Esophagus (tissue), 2 donors: ENCODE data around the gene ABHD16A. TPM values are rescaled to one million over a fixed set of nuclear protein-coding genes. Genes with fewer than 3 reads are reported as not detected.

Experiments
- H3K27ac ChIP-seq, 2 donors: one replicate each; pipeline ENCODE4 v1.5.1; 2013; ENCODE audit warnings: low read depth in 2 of 2, mild to moderate bottlenecking in 2 of 2, inconsistent platforms in 1 of 2, low read length in 1 of 2, moderate library complexity in 1 of 2
- H3K27me3 ChIP-seq, 2 donors: one replicate each; pipeline ENCODE4 v1.6.1; 2013; ENCODE audit warnings: low read length in 2 of 2, control low read depth in 1 of 2, mild to moderate bottlenecking in 1 of 2; ENCODE audit not compliant: insufficient read depth in 2 of 2, control insufficient read depth in 1 of 2
- H3K36me3 ChIP-seq, 2 donors: one replicate each; pipeline ENCODE4 v1.6.1; 2013; ENCODE audit warnings: low read length in 1 of 2; ENCODE audit not compliant: control insufficient read depth in 2 of 2, insufficient read depth in 2 of 2
- H3K4me1 ChIP-seq, 2 donors: one replicate each; pipeline ENCODE4 v1.6.1; 2013; ENCODE audit warnings: low read length in 1 of 2; ENCODE audit not compliant: control insufficient read depth in 2 of 2, insufficient read depth in 2 of 2
- H3K4me3 ChIP-seq, 2 donors: one replicate each; pipeline ENCODE4 v1.5.1; 2013; ENCODE audit warnings: low read length in 2 of 2, mild to moderate bottlenecking in 2 of 2, low read depth in 1 of 2, moderate library complexity in 1 of 2
- H3K9me3 ChIP-seq, 2 donors: one replicate each; pipeline ENCODE4 v1.6.1; 2013; ENCODE audit warnings: mild to moderate bottlenecking in 2 of 2, low read depth in 1 of 2, low read length in 1 of 2, moderate library complexity in 1 of 2; ENCODE audit not compliant: control insufficient read depth in 2 of 2, insufficient read depth in 1 of 2
- WGBS, 2 donors: extraction: QIAGEN DNeasy Blood & Tissue Kit; methylation state at CpG; one replicate each; pipeline ENCODE4 v1.1.7; 2013; 5-methylcytosine and 5-hydroxymethylcytosine counted together
- polyA plus RNA-seq, 2 donors: library from polyadenylated mRNA; stranded (reverse); fragments of 200-250 nt; gene quantifications; one replicate each; pipeline ENCODE4 v1.2.3, GENCODE V29; 2013
- donor health status: healthy with polysubstance abuse.
- donor health status: Bipolar disorder and iron deficiency.

Gene ABHD16A
- polyA plus RNA-seq, 2 donors, result 30.0 to 40.1 TPM

DNA sequence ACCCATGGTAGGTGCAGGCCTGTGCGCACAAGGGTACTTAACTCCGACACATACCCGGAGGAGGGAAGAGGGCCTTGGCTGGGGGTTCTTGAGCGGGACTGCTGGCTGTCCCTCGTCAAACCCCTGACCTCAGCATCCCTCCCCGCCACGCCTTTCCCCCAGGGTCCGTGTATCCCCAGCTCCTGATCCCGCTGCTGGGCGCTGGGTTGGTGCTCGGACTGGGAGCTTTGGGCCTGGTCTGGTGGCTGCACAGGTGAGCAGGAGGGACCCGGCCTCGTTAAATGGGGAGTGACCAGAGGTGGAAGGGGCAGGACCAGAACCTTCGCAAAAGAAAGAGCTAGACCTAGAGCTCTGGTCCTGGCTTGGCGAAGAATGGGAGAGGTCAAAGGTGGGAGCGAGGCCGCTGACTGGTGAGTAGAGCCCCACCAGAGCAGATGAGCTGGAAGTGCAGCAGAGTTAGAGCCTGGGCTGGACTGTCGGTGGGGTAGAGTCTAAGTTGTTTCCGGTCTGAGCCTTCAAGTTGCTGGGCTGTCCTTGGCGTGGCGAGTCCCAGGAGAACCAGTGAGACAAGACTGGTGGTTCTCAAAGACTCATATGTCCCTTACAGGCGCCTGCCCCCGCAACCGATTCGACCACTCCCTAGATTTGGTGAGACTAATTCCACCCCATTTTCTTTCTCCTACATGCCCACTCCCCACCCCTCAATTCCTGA, 21.0 kb upstream of the ABHD16A start:
- H3K4me1 ChIP-seq, result peaks cover 0 to 17% of the 10 kb centered on the region in 2 donors
- WGBS, 2 donors, result 85 to 88% methylated on average over 25 of the region's 25 CpGs
- H3K27ac ChIP-seq, result peak overlapping the region in 1 of 2 donors; percentile 54

DNA sequence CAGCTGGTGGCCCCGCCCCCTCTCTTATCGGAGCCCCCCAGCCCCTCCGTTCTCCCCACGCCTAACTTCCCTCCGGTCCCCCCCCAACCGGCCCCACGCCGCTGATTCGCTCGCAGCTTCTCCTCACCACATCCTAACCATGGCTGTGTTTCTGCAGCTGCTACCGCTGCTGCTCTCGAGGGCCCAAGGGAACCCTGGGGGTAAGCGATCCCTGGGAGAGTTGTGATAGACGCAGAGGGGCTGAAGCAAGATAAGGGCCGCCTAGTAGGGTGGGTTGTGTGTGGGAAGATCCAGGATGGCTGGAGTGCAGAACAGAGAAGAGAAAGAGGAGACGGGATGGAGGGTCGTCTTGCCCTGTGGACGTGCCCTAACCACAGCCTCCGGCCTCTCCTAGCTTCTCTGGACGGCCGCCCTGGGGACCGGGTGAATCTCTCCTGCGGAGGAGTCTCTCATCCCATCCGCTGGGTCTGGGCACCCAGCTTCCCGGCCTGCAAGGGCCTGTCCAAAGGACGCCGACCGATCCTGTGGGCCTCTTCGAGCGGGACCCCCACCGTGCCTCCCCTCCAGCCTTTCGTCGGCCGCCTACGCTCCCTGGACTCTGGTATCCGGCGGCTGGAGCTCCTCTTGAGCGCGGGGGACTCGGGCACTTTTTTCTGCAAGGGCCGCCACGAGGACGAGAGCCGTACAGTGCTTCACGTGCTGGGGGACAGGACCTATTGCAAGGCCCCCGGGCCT, 20.3 kb upstream of the ABHD16A start, which contains the start of gene MPIG6B:
MPIG6B (plus strand) TSS at position 129 of the 735 bp plus-strand sequence; CDS start at position 140, 11 bp downstream.
- H3K27me3 ChIP-seq, result no peaks in the 10 kb centered on the region
- H3K9me3 ChIP-seq, result no peaks in the 10 kb centered on the region
- no peak within 1 kb of the TSS for H3K4me3 ChIP-seq
- peaks cover 0 to 19% of the 10 kb centered on the region in 2 donors for H3K4me1 ChIP-seq
- 77 to 85% methylated on average over 41 to 46 of the region's 46 CpGs for WGBS, 2 donors
- peaks cover 0 to 7% of the 10 kb centered on the region in 2 donors for H3K36me3 ChIP-seq
- H3K27ac ChIP-seq, result peak within 1 kb of the TSS; percentile 21 to 62

More for the DNA sequence above, 21.0 kb upstream of the ABHD16A start:
- Histone ChIP-seq H3K9me3 (no peaks in the 10 kb centered on the region), H3K36me3 (peaks cover 0 to 7% of the 10 kb centered on the region in 2 donors), H3K27me3 (no peaks in the 10 kb centered on the region), H3K4me3 (no peak overlapping the region)

DNA sequence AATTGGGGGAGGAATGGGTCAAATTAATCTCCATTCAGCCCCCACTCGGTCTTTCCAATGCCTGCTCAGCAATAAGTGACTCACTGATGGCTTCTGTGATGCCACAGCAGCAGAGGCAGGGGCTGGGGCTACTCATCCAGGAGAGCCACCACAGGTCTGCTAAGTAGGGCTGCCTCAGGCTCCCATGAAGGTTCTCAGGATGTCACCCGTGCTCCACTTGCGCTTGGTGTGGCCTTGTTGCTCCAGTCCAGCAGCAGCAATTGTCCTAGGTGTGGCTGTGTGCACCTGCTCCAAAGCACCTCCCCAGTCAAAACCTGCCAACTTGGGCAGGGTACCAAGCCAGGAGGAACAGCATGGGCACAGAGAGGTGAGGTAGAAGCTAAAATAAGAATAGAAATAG, 19.0 kb upstream of the ABHD16A start:
- no peak overlapping the region for H3K4me3 ChIP-seq
- peak overlapping the region; percentile 21 to 62 for H3K27ac ChIP-seq
- H3K27me3 ChIP-seq, result no peaks in the 10 kb centered on the region
- H3K36me3 ChIP-seq, result peaks cover 0 to 2% of the 10 kb centered on the region in 2 donors
- H3K9me3 ChIP-seq, result no peaks in the 10 kb centered on the region
- 74 to 77% methylated on average over 3 of the region's 3 CpGs for WGBS, 2 donors
- H3K4me1 ChIP-seq, result peaks cover 0 to 25% of the 10 kb centered on the region in 2 donors

DNA sequence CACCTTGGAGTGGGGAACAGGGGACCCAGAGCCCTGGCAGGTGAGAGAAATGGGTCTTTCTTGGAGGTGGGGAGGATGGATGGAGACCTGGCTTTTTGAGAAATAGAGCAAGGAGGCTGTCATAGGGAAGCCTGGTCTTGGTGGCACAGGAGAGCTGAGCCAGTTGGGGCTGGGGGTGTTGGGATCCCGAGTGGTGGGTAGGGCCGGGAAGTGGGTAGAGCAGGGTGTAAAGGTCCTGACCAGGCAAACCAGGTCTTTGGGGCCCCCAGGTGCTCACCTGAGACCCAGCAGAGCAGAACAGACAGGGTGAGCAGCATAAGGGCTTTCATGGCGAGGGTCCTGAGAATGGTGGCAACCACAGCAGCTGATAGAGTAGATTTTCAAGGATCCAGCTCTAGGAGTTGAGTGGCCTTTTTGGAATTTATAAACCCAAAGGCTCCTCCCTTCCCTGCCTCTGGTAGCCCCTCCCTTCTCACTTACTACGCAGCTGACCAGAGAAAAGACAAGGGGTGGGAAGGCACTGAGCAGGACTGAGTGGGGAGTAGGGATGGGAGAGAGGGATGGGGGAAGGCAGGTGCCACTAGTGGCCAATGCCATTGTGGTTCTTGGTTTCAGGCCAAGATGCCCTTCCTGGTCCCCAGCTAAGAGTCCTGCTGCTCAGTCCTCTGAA, 18.4 kb upstream of the ABHD16A start, which contains the start of gene LY6G6C:
LY6G6C (minus strand) TSS at position 396 of the 670 bp plus-strand sequence; CDS start at position 329, 67 bp downstream.
- Histone ChIP-seq H3K4me1 (peaks cover 0 to 25% of the 10 kb centered on the region in 2 donors), H3K4me3 (no peak within 1 kb of the TSS), H3K9me3 (no peaks in the 10 kb centered on the region), H3K27me3 (no peaks in the 10 kb centered on the region), H3K27ac (peak within 1 kb of the TSS; percentile 21 to 97), H3K36me3 (no peaks in the 10 kb centered on the region)
- 83 to 89% methylated on average over 4 of the region's 4 CpGs for WGBS, 2 donors

DNA sequence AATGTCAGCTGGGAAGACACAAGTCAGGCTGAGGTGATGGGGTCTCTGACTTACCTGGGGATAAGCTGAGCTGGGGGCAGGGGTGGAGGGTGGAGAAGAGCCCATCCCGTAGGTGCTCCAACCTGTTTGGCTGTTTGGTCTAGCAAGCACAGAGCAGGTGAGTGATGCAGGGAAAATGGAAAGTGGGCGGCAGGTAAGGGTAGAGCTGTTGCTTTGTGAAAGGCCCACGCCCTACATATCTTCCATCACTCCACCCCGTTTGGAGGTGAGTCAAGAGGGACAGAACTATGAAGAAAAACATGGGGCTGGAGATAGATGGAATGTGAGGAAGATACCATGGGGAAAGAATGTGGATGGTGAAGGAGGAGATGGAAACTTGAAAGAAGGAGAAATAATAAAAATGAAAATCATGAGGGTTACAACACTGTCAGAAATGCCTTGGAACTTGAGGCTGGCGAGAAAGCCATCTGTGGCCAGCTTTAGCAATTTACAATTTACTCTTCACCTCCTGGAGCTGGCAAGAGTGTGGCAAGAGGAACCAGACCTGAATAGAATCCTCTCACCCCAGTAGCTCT, 17.2 kb upstream of the ABHD16A start:
- whole genome bisulfite sequencing, 2 donors, result 64 to 70% methylated on average over 5 of the region's 5 CpGs
- H3K4me1 ChIP-seq, result peaks cover 0 to 28% of the 10 kb centered on the region in 2 donors
- peak overlapping the region; percentile 66 to 97 for H3K27ac ChIP-seq
- H3K9me3 ChIP-seq, result no peaks in the 10 kb centered on the region
- no peaks in the 10 kb centered on the region for H3K27me3 ChIP-seq
- peak overlapping the region in 1 of 2 donors; percentile 16 for H3K4me3 ChIP-seq
- H3K36me3 ChIP-seq, result no peaks in the 10 kb centered on the region

DNA sequence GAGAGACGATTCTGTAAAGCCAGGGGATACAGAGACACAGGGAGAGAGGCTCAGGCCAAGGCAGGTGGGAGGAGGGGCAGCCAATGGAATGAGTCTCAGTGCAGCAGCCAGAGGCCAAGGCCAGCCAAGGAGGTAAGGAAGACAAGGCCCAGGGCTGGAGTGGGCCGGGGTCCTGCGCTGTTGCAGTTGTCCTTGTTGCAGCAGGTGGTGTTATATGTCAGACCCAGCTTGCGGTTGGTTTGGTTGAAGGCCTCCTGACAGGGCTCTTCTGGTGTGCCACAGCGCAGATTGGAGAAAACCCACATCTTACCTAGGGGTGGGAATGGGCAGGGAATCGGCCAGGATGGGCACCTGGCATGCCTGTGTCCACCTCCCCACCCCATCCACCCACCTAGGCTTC, 15.9 kb upstream of the ABHD16A start:
- WGBS, 2 donors, result 74 to 82% methylated on average over 6 of the region's 6 CpGs
- Histone ChIP-seq H3K36me3 (no peaks in the 10 kb centered on the region), H3K9me3 (no peaks in the 10 kb centered on the region), H3K4me3 (no peak overlapping the region), H3K27ac (peak overlapping the region; percentile 90 to 95), H3K4me1 (peaks cover 0 to 32% of the 10 kb centered on the region in 2 donors), H3K27me3 (no peaks in the 10 kb centered on the region)

DNA sequence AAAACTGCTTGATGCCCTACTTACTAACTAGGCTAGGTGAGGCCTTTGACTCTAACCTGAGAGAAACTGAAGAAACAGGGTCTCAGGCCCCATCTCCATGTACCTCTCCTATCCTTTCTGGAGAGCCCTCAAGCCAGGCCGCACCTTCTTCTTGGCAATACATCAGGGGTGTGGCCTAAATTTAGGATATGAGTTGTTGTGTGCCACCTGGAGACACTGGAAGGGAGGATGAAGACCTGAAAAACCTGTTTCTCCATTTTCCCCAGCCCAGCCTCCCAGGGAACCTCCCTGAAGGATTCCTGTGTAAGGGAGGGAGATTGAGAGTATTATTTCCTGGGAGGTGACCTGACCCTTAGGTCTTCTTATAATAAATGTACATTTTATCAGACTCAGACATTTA, 15.1 kb upstream of the ABHD16A start:
- H3K27me3 ChIP-seq, result no peaks in the 10 kb centered on the region
- H3K27ac ChIP-seq, result peak overlapping the region; percentile 90 to 95
- H3K9me3 ChIP-seq, result no peaks in the 10 kb centered on the region
- H3K4me3 ChIP-seq, result no peak overlapping the region
- H3K36me3 ChIP-seq, result no peaks in the 10 kb centered on the region
- WGBS, 2 donors, result 47 to 54% methylated on average over 1 of the region's 1 CpG
- H3K4me1 ChIP-seq, result peaks cover 0 to 37% of the 10 kb centered on the region in 2 donors

DNA sequence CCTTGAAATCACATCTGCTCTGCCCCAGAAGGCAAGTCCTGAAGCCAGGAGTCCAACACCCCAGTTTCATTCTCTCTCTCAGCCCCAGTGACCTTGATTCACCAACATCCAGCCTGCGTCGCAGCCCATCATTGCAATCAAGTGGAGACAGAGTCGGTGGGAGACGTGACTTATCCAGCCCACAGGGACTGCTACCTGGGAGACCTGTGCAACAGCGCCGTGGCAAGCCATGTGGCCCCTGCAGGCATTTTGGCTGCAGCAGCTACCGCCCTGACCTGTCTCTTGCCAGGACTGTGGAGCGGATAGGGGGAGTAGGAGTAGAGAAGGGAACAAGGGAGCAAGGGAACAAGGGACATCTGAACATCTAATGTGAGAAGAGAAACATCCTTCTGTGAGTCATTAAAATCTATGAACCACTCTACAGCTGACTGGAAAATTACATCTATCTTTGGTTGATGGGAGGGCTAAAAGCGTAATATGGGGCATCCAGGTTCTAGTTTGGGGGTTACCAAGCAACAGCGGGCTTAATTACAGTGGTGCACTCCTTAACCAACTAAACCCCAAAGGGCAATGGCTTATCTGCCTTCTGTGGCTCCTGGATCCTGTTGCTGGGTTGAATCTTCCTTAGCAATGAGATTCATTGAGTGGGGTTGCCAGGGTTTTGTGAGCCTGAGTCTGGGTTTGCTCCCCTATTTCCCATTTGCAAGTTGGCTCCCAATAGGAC, 14.5 kb upstream of the ABHD16A start:
- 45 to 54% methylated on average over 10 of the region's 10 CpGs for WGBS, 2 donors

More for the DNA sequence above, 14.5 kb upstream of the ABHD16A start:
- H3K4me3 ChIP-seq, result no peak overlapping the region
- H3K4me1 ChIP-seq, result peaks cover 0 to 37% of the 10 kb centered on the region in 2 donors
- H3K9me3 ChIP-seq, result no peaks in the 10 kb centered on the region
- H3K27ac ChIP-seq, result peak overlapping the region; percentile 89 to 95
- no peaks in the 10 kb centered on the region for H3K36me3 ChIP-seq
- H3K27me3 ChIP-seq, result no peaks in the 10 kb centered on the region
